ENCODE results near the gene ATP11A. TPM values are rescaled to one million over a fixed set of nuclear protein-coding genes. Genes with fewer than 3 reads are reported as not detected.

Gene ATP11A
- total and polyA plus RNA-seq, 2 experiments from 2014 or later = 12.3 to 52.6 TPM

- TF ChIP-seq ZNF462 (CRISPR knock-in tag; IDR thresholded peaks at IDR 0.05) (no peak), ZNF114 (CRISPR knock-in tag; IDR thresholded peaks at IDR 0.05) (no peak), CREB1 (CRISPR knock-in tag; IDR thresholded peaks at IDR 0.05; ENCODE audit: low read depth) (no peak), POLR2AphosphoS5 (IDR thresholded peaks at IDR 0.05; ENCODE audit: low read depth) (no peak)
Measured at GRCh38 chr13:112754281-112755025, 64.6 kb downstream of the ATP11A start (continued).

- Mint-ChIP-seq H3K36me3 (ENCODE audit: low read depth) (no peaks in the 10 kb centered on the region; the same call in 2 of the 3 replicates), H3K4me1 (peaks cover 47% of the 10 kb centered on the region), H3K4me3 (no peak overlapping the region), H3K27me3 (ENCODE audit: insufficient read depth, low read depth, poor library complexity) (peaks cover 10% of the 10 kb centered on the region), H3K9me3 (no peaks in the 10 kb centered on the region), H3K27ac (no peak overlapping the region)
- Histone ChIP-seq H4K20me1 (replicated peaks; ENCODE audit: insufficient read depth) (no peaks in the 10 kb centered on the region), H3K79me2 (replicated peaks; ENCODE audit: insufficient read depth) (peaks cover 73% of the 10 kb centered on the region), H3K36me3 (ENCODE audit: insufficient read depth) (no peaks in the 10 kb centered on the region), H3K4me3 (no peak overlapping the region), H3K4me1 (ENCODE audit: insufficient read depth) (peaks cover 7% of the 10 kb centered on the region), H3K4me2 (no peak overlapping the region), H2AFZ (no peak overlapping the region), H3K27ac (ENCODE audit: low read depth) (no peak overlapping the region), H3K9me2 (ENCODE audit: insufficient read depth) (no peaks in the 10 kb centered on the region), H3F3A (replicated peaks; ENCODE audit: low read depth) (no peaks in the 10 kb centered on the region), H3K27me3 (ENCODE audit: insufficient read depth) (no peaks in the 10 kb centered on the region)
- ATAC-seq (no peak), DNase-seq (ENCODE audit: low spot score) (no peak)
- TF ChIP-seq ETS1 (IDR thresholded peaks at IDR 0.05) = no peak
- TF ChIP-seq EZH2 (IDR thresholded peaks at IDR 0.05; ENCODE audit: low read depth, unreplicated experiment) = no peak
- no peak for TF ChIP-seq EZH2phosphoT487 (IDR thresholded peaks at IDR 0.05; ENCODE audit: unreplicated experiment)
- TF ChIP-seq POLR2AphosphoS5 (IDR thresholded peaks at IDR 0.05; ENCODE audit: low read depth) = no peak
- no peak for TF ChIP-seq REST (IDR thresholded peaks at IDR 0.05; ENCODE audit: unreplicated experiment)
- TF ChIP-seq JUNB (IDR thresholded peaks at IDR 0.05; ENCODE audit: unreplicated experiment) = no peak
- no peak for TF ChIP-seq ZNF114 (CRISPR knock-in tag; IDR thresholded peaks at IDR 0.05)
- TF ChIP-seq CREB1 (CRISPR knock-in tag; IDR thresholded peaks at IDR 0.05; ENCODE audit: low read depth) = no peak
Measured at GRCh38 chr13:112755331-112755730, 65.5 kb downstream of the ATP11A start.

Data from GM23338 (cell line).